ENCODE measurements around the gene ZBTB42. TPM values are rescaled to one million over a fixed set of nuclear protein-coding genes. Genes with fewer than 3 reads are reported as not detected.

The ZBTB42 gene
- total RNA-seq, 2 donors from 2014 or later: 28.4 to 40.9 TPM

GRCh38 chr14:104757681-104758392 lies 43.1 kb upstream of the ZBTB42 start:
- no peak for TF ChIP-seq CTCF (IDR thresholded peaks at IDR 0.05)
- TF ChIP-seq POLR2AphosphoS5 (IDR thresholded peaks at IDR 0.05): no peak
- TF ChIP-seq POLR2A (IDR thresholded peaks at IDR 0.05): no peak
- no peak for DNase-seq (ENCODE audit: low spot score)
- Histone ChIP-seq H3K27ac (no peak overlapping the region), H3K4me3 (no peak overlapping the region), H3K9me3 (no peaks in the 10 kb centered on the region), H3K4me1 (replicated peaks) (peaks cover 11% of the 10 kb centered on the region), H3K36me3 (peaks cover 5 to 10% of the 10 kb centered on the region in 2 donors), H3K27me3 (replicated peaks; ENCODE audit: insufficient read depth) (no peaks in the 10 kb centered on the region)
- 88% methylated on average over 19 of the region's 19 CpGs for WGBS
- intact Hi-C loops (cut with DNase I): no loop called here

- no peak for DNase-seq (ENCODE audit: low spot score)
- peaks cover 5 to 10% of the 10 kb centered on the region in 2 donors for H3K36me3 ChIP-seq
- intact Hi-C loops (cut with DNase I): no loop called here
- H3K9me3 ChIP-seq: no peaks in the 10 kb centered on the region
- no peak overlapping the region for H3K27ac ChIP-seq
- 81% methylated on average over 30 of the region's 30 CpGs for WGBS
- H3K4me3 ChIP-seq: no peak overlapping the region
- TF ChIP-seq POLR2AphosphoS5 (IDR thresholded peaks at IDR 0.05) (no peak), POLR2A (IDR thresholded peaks at IDR 0.05) (no peak), CTCF (IDR thresholded peaks at IDR 0.05) (no peak)
- H3K27me3 ChIP-seq (replicated peaks; ENCODE audit: insufficient read depth): no peaks in the 10 kb centered on the region
- peaks cover 6% of the 10 kb centered on the region for H3K4me1 ChIP-seq (replicated peaks)
Measured at GRCh38 chr14:104758981-104759969, 41.6 kb upstream of the ZBTB42 start.

GRCh38 chr14:104765517-104765916 lies 35.4 kb upstream of the ZBTB42 start:
- Histone ChIP-seq H3K9me3 (no peaks in the 10 kb centered on the region), H3K4me1 (replicated peaks) (no peaks in the 10 kb centered on the region), H3K27me3 (replicated peaks; ENCODE audit: insufficient read depth) (no peaks in the 10 kb centered on the region), H3K36me3 (no peaks in the 10 kb centered on the region), H3K27ac (no peak overlapping the region), H3K4me3 (no peak overlapping the region)
- intact Hi-C loops (cut with DNase I): no loop called here
- no peak for TF ChIP-seq POLR2AphosphoS5 (IDR thresholded peaks at IDR 0.05)
- 96% methylated on average over 3 of the region's 3 CpGs for WGBS
- DNase-seq (ENCODE audit: low spot score): no peak

- H3K27ac ChIP-seq: no peak overlapping the region
- H3K4me3 ChIP-seq: no peak overlapping the region
- DNase-seq (ENCODE audit: low spot score): no peak
- no peaks in the 10 kb centered on the region for H3K27me3 ChIP-seq (replicated peaks; ENCODE audit: insufficient read depth)
- no peaks in the 10 kb centered on the region for H3K9me3 ChIP-seq
- WGBS: 88% methylated on average over 4 of the region's 4 CpGs
- intact Hi-C loops (cut with DNase I): no loop called here
- H3K36me3 ChIP-seq: no peaks in the 10 kb centered on the region
- no peaks in the 10 kb centered on the region for H3K4me1 ChIP-seq (replicated peaks)
- TF ChIP-seq POLR2AphosphoS5 (IDR thresholded peaks at IDR 0.05) (no peak), CTCF (IDR thresholded peaks at IDR 0.05) (no peak), POLR2A (IDR thresholded peaks at IDR 0.05) (no peak)
Measured at GRCh38 chr14:104766256-104766862, 34.5 kb upstream of the ZBTB42 start.

All from prostate gland (tissue), 2 donors.